Gastrocnemius medialis (tissue), 4 donors: ENCODE data around the gene DDX56.

Experiments used
- CTCF ChIP-seq, 5 experiments: fragments of 450-650 bp in 3 of 5; fragments of 200-600 bp in 2 of 5; sonication (generic) in 2 of 5; IDR thresholded peaks in 4 of 5; conservative IDR thresholded peaks in 1 of 5; 1 replicate in 4 of 5; 2 replicates in 1 of 5; pipeline ENCODE4 v1.5.1; 2016 to 2019; ENCODE audit warnings: antibody characterized with exemption in 5 of 5, mild to moderate bottlenecking in 3 of 5, moderate library complexity in 3 of 5
- POLR2A ChIP-seq, 2 donors: fragments of 450-650 bp; IDR thresholded peaks; one replicate each; pipeline ENCODE4 v1.6.1; 2017; ENCODE audit warnings: antibody characterized with exemption in 2 of 2, mild to moderate bottlenecking in 2 of 2, moderate library complexity in 2 of 2

DNA sequence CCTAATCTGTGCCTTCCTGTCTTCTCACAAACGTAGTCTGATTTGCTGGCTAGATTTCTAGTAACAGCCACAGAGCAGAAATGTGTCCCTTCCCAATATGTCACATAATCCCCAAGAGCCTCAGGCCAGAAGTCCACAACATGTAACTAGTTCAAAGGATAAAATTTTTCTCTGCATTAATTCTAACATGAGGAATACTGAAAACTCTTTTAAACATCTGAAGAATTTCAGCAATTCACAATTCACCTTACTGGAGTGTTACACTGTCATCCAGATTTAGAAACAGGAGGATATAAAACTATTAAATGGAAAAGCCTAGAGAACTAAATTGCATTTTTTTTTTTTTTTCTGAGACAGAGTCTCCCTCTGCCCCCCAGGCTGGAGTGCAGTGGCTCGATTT is 2.5 kb upstream of the DDX56 start:
- TF ChIP-seq CTCF (IDR thresholded peaks at IDR 0.05 in 4 of 5, conservative IDR thresholded peaks at IDR 0.05 in 1 of 5) (no peak), POLR2A (IDR thresholded peaks at IDR 0.05) (no peak)
